Esophagus squamous epithelium (tissue), 5 donors: Measurements from ENCODE around the gene AMFR. TPM values are rescaled to one million over a fixed set of nuclear protein-coding genes. Genes with fewer than 3 reads are reported as not detected.

ENCODE experiments used
- DNase-seq: peaks from one replicate; lab custom pipeline; 2025; lab: John Stamatoyannopoulos, UW
- H3K27ac ChIP-seq, 4 donors: fragments of 200-600 bp; sonication (generic); one replicate each; pipeline ENCODE4 v1.5.1; 2016 to 2019; ENCODE audit warnings: mild to moderate bottlenecking in 1 of 4
- H3K27me3 ChIP-seq, 4 donors: fragments of 200-600 bp; sonication (generic); 1 replicate in 3 of 4; 2 replicates in 1 of 4; pipeline versions ENCODE4 v1.5.1 to v1.6.0; 2017 to 2021; ENCODE audit warnings: antibody characterized with exemption in 1 of 4
- H3K36me3 ChIP-seq, 3 donors: fragments of 200-600 bp; sonication (generic); one replicate each; pipeline ENCODE4 v1.5.1; 2016 to 2019
- H3K4me1 ChIP-seq, 3 donors: fragments of 200-600 bp; sonication (generic); one replicate each; pipeline ENCODE4 v1.5.1; 2017 to 2019
- H3K4me3 ChIP-seq, 4 donors: fragments of 200-600 bp; sonication (generic); 1 replicate in 3 of 4; 2 replicates in 1 of 4; pipeline ENCODE4 v1.5.1; 2016 to 2019; ENCODE audit warnings: mild to moderate bottlenecking in 2 of 4, moderate library complexity in 1 of 4
- H3K9me3 ChIP-seq, 3 donors: fragments of 200-600 bp; sonication (generic); one replicate each; pipeline ENCODE4 v1.5.1; 2016 to 2019
- CTCF ChIP-seq, 6 experiments: fragments of 450-650 bp in 4 of 6; fragments of 200-600 bp in 2 of 6; sonication (generic) in 2 of 6; IDR thresholded peaks; one replicate each; pipeline ENCODE4 v1.5.1; 2016 to 2019; ENCODE audit warnings: antibody characterized with exemption in 6 of 6, mild to moderate bottlenecking in 4 of 6, moderate library complexity in 4 of 6
- POLR2A ChIP-seq, 4 donors: fragments of 450-650 bp; IDR thresholded peaks; one replicate each; pipeline ENCODE4 v1.6.1; 2017; ENCODE audit warnings: antibody characterized with exemption in 4 of 4, mild to moderate bottlenecking in 4 of 4, moderate library complexity in 3 of 4
- WGBS, 2 donors: methylation state at CpG; one replicate each; pipeline ENCODE4 v1.1.5; 2018; 5-methylcytosine and 5-hydroxymethylcytosine counted together
- intact Hi-C: fragments of 100-400 bp; cut with DNase I; formaldehyde crosslinking; loops from one replicate; pipeline ENCODE4 v1.15.0; 2022
- total RNA-seq, 4 donors: library from RNA; depleted of rRNA; stranded (reverse); fragments of >200 nt; gene quantifications; one replicate each; pipeline ENCODE4 v1.1.0, GENCODE V29; 2016
- donor health status: DM: yes; HTN: yes; CAD: no.

Gene AMFR
- total RNA-seq, 4 donors from 2014 or later, result 69.9 to 133 (median 111) TPM

- WGBS, 2 donors, result 83 to 91% methylated on average over 2 of the region's 2 CpGs
- Histone ChIP-seq H3K27me3 (no peaks in the 10 kb centered on the region), H3K4me3 (no peak overlapping the region), H3K9me3 (no peaks in the 10 kb centered on the region), H3K4me1 (peaks cover 0 to 37% (median 10%) of the 10 kb centered on the region in 3 donors), H3K27ac (peak overlapping the region in 2 of 4 donors; percentile 23 to 53), H3K36me3 (peaks cover 5 to 72% (median 6%) of the 10 kb centered on the region in 3 donors)
- no peak for DNase-seq
- intact Hi-C loops, result no loop called here
- TF ChIP-seq POLR2A (IDR thresholded peaks at IDR 0.05), result no peak
- no peak for TF ChIP-seq CTCF (IDR thresholded peaks at IDR 0.05)
Observed at GRCh38 chr16:56370185-56370874, 55.0 kb downstream of the AMFR start.

- intact Hi-C loops, result no loop called here
- H3K27me3 ChIP-seq, result no peaks in the 10 kb centered on the region
- H3K4me3 ChIP-seq, result no peak overlapping the region
- TF ChIP-seq CTCF (IDR thresholded peaks at IDR 0.05) (no peak), POLR2A (IDR thresholded peaks at IDR 0.05) (no peak)
- WGBS, 2 donors, result 86 to 93% methylated on average over 5 of the region's 5 CpGs
- DNase-seq, result no peak
- no peak overlapping the region for H3K27ac ChIP-seq
- peaks cover 5 to 72% (median 6%) of the 10 kb centered on the region in 3 donors for H3K36me3 ChIP-seq
- peaks cover 0 to 37% (median 10%) of the 10 kb centered on the region in 3 donors for H3K4me1 ChIP-seq
- no peaks in the 10 kb centered on the region for H3K9me3 ChIP-seq
Observed at GRCh38 chr16:56369202-56369601, 56.1 kb downstream of the AMFR start.

DNA sequence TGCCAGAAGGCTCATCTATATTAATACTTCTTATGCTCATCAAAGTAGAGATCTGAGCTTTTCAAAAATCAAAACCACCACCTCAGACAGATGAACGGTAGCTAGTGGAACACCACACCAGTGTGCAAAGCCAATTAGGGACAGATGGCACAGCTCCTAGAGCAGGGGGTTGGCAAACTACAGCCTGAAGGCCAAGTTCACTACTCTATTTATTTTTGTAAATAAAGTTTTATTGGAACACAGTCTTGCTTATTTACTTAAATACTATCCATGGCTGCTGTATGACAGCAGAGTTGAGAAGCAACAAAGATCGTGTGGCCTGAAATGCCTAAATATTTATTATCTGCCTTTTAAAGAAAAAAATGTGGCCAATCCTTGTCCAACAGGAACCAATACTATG is 56.8 kb downstream of the AMFR start:
- Histone ChIP-seq H3K36me3 (peaks cover 5 to 73% (median 10%) of the 10 kb centered on the region in 3 donors), H3K9me3 (no peaks in the 10 kb centered on the region), H3K4me3 (no peak overlapping the region), H3K4me1 (peaks cover 0 to 37% (median 10%) of the 10 kb centered on the region in 3 donors), H3K27me3 (no peaks in the 10 kb centered on the region), H3K27ac (no peak overlapping the region)
- TF ChIP-seq POLR2A (IDR thresholded peaks at IDR 0.05) (no peak), CTCF (IDR thresholded peaks at IDR 0.05) (no peak)
- WGBS, 2 donors, result 86 to 94% methylated on average over 2 of the region's 2 CpGs
- intact Hi-C loops, result no loop called here
- no peak for DNase-seq

GRCh38 chr16:56367764-56368163 is 57.6 kb downstream of the AMFR start:
- TF ChIP-seq POLR2A (IDR thresholded peaks at IDR 0.05) (no peak), CTCF (IDR thresholded peaks at IDR 0.05) (no peak)
- Histone ChIP-seq H3K9me3 (no peaks in the 10 kb centered on the region), H3K27ac (no peak overlapping the region), H3K4me3 (no peak overlapping the region), H3K4me1 (peaks cover 0 to 30% (median 10%) of the 10 kb centered on the region in 3 donors), H3K27me3 (no peaks in the 10 kb centered on the region), H3K36me3 (peaks cover 10 to 73% (median 18%) of the 10 kb centered on the region in 3 donors)
- no peak for DNase-seq
- intact Hi-C loops, result no loop called here
- 96 to 97% methylated on average over 5 to 6 of the region's 6 CpGs for WGBS, 2 donors

GRCh38 chr16:56366945-56367344 is 58.4 kb downstream of the AMFR start:
- no peak overlapping the region for H3K27ac ChIP-seq
- intact Hi-C loops, result no loop called here
- H3K4me3 ChIP-seq, result no peak overlapping the region
- no peaks in the 10 kb centered on the region for H3K9me3 ChIP-seq
- no peak for DNase-seq
- H3K27me3 ChIP-seq, result no peaks in the 10 kb centered on the region
- peaks cover 0 to 22% (median 10%) of the 10 kb centered on the region in 3 donors for H3K4me1 ChIP-seq
- H3K36me3 ChIP-seq, result peaks cover 17 to 77% (median 26%) of the 10 kb centered on the region in 3 donors
- 80 to 100% methylated on average over 1 to 2 of the region's 9 CpGs for WGBS, 2 donors
- TF ChIP-seq CTCF (IDR thresholded peaks at IDR 0.05), result no peak
- no peak for TF ChIP-seq POLR2A (IDR thresholded peaks at IDR 0.05)
